Fibroblast of gingiva (primary cell): ENCODE measurements around the gene SGPL1.
A peak's percentile ranks its signal among the peaks of the same experiment; 100 is the strongest.

Experiments used
- DNase-seq: peaks from one replicate; pipeline ENCODE4 v3.0.0-alpha.2; 2011; ENCODE audit warnings: low read depth

SGPL1 gene

GRCh38 chr10:70921285-70921684 lies 105.5 kb downstream of the SGPL1 start:
- DNase-seq, result peak; percentile 7

- no peak for DNase-seq
These were observed 107.9 kb downstream of the SGPL1 start for GRCh38 chr10:70923696-70924095.

- DNase-seq, result no peak
These were observed 109.9 kb downstream of the SGPL1 start for GRCh38 chr10:70925377-70926225.

- no peak for DNase-seq
These were observed 110.7 kb downstream of the SGPL1 start for GRCh38 chr10:70926226-70927000.

- DNase-seq, result no peak
These were observed 111.6 kb downstream of the SGPL1 start for GRCh38 chr10:70927189-70927943.

- DNase-seq, result no peak
These were observed 112.4 kb downstream of the SGPL1 start for GRCh38 chr10:70928140-70928539.

GRCh38 chr10:70930263-70931000 lies 114.7 kb downstream of the SGPL1 start:
- no peak for DNase-seq
